Peyer's patch (tissue), 4 donors: ENCODE measurements around the gene MCTP2.

Experiments
- CTCF ChIP-seq, 6 experiments: fragments of 450-650 bp in 4 of 6; fragments of 200-600 bp in 2 of 6; sonication (generic) in 1 of 6; IDR thresholded peaks; one replicate each; pipeline ENCODE4 v1.5.1; 2017 to 2019; ENCODE audit warnings: antibody characterized with exemption in 6 of 6, mild to moderate bottlenecking in 3 of 6, moderate library complexity in 1 of 6
- POLR2A ChIP-seq, 2 donors: fragments of 450-650 bp; IDR thresholded peaks; one replicate each; pipeline ENCODE4 v1.5.1; 2017; ENCODE audit warnings: antibody characterized with exemption in 2 of 2, mild to moderate bottlenecking in 2 of 2, moderate library complexity in 2 of 2

GRCh38 chr15:94443186-94443585 lies 211.8 kb downstream of the MCTP2 start:
- TF ChIP-seq CTCF (IDR thresholded peaks at IDR 0.05) = no peak
- no peak for TF ChIP-seq POLR2A (IDR thresholded peaks at IDR 0.05)
